HS-27A (cell line): Measurements from ENCODE around the gene ASCC1.
"Not testable (repeated sequence)": the region's sequence is repeated elsewhere in the genome, so short reads cannot be mapped to it uniquely, and the experiment has no call there.

Experiments used
- DNase-seq: peaks from one replicate; pipeline ENCODE4 v3.0.0-alpha.2; 2012; ENCODE audit warnings: low read depth, missing footprints

Gene ASCC1

GRCh38 chr10:72219235-72219814 is 3.2 kb upstream of the ASCC1 start:
- DNase-seq: no peak

- DNase-seq: no peak
These were observed 2.6 kb upstream of the ASCC1 start for GRCh38 chr10:72218726-72219125.

- no peak for DNase-seq
These were observed 2.2 kb upstream of the ASCC1 start for GRCh38 chr10:72218325-72218724.

- DNase-seq: not testable (repeated sequence)
These were observed 4.2 kb downstream of the ASCC1 start for GRCh38 chr10:72211832-72212231.

GRCh38 chr10:72211381-72211780 is 4.7 kb downstream of the ASCC1 start:
- not testable (repeated sequence) for DNase-seq

GRCh38 chr10:72208526-72208925 is 7.5 kb downstream of the ASCC1 start:
- not testable (repeated sequence) for DNase-seq

GRCh38 chr10:72206511-72207229 is 9.4 kb downstream of the ASCC1 start:
- DNase-seq: no peak

GRCh38 chr10:72204724-72205123 is 11.4 kb downstream of the ASCC1 start:
- no peak for DNase-seq

GRCh38 chr10:72204296-72204695 is 11.8 kb downstream of the ASCC1 start:
- no peak for DNase-seq

GRCh38 chr10:72201293-72201692 is 14.8 kb downstream of the ASCC1 start:
- DNase-seq: no peak

GRCh38 chr10:72200883-72201282 is 15.2 kb downstream of the ASCC1 start:
- DNase-seq: no peak

- no peak for DNase-seq
These were observed 21.1 kb downstream of the ASCC1 start for GRCh38 chr10:72194949-72195348.

- DNase-seq: no peak
These were observed 29.1 kb downstream of the ASCC1 start for GRCh38 chr10:72186982-72187330.

- no peak for DNase-seq
These were observed 29.7 kb downstream of the ASCC1 start for GRCh38 chr10:72186258-72186981.

- DNase-seq: no peak
These were observed 31.9 kb downstream of the ASCC1 start for GRCh38 chr10:72184156-72184555.

GRCh38 chr10:72177454-72177853 is 38.6 kb downstream of the ASCC1 start:
- DNase-seq: no peak

GRCh38 chr10:72176701-72177100 is 39.4 kb downstream of the ASCC1 start:
- no peak for DNase-seq

- no peak for DNase-seq
These were observed 40.9 kb downstream of the ASCC1 start for GRCh38 chr10:72175149-72175548.

GRCh38 chr10:72174297-72174662 is 41.8 kb downstream of the ASCC1 start:
- no peak for DNase-seq

GRCh38 chr10:72173619-72174296 is 42.3 kb downstream of the ASCC1 start:
- DNase-seq: no peak

GRCh38 chr10:72173262-72173618 is 42.8 kb downstream of the ASCC1 start:
- DNase-seq: no peak

GRCh38 chr10:72171175-72171630 is 44.9 kb downstream of the ASCC1 start:
- peak; percentile 39 for DNase-seq

- DNase-seq: no peak
These were observed 45.3 kb downstream of the ASCC1 start for GRCh38 chr10:72170733-72171132.
